Keratinocyte (primary cell): ENCODE results near the gene HMGCR. TPM values are rescaled to one million over a fixed set of nuclear protein-coding genes. Genes with fewer than 3 reads are reported as not detected.

Experiments
- DNase-seq: peaks from one replicate; pipeline ENCODE4 v3.0.0-alpha.2; 2011; ENCODE audit warnings: low read depth, missing footprints, low spot score
- FAIRE-seq: peaks from 2 replicates; lab custom pipeline; 2011; peaks lifted over from hg19 to GRCh38; lab: Jason Lieb, UNC
- H2AFZ ChIP-seq: 2 replicates; pipeline ENCODE4 v1.6.0; 2012; ENCODE audit warnings: low read length, control low read depth, inconsistent platforms; ENCODE audit not compliant: control insufficient read depth
- H3K27ac ChIP-seq: 2 replicates; pipeline ENCODE4 v1.5.1; 2011; ENCODE audit warnings: low read length; ENCODE audit not compliant: control insufficient read depth, insufficient read depth
- H3K27me3 ChIP-seq: 3 replicates; pipeline ENCODE4 v1.6.0; 2011; ENCODE audit warnings: low read length; ENCODE audit not compliant: control insufficient read depth, insufficient read depth; ENCODE audit errors: extremely low read depth
- H3K36me3 ChIP-seq, 2 experiments: 2 replicates in 1 of 2; 3 replicates in 1 of 2; pipeline ENCODE4 v1.5.1; 2011; ENCODE audit warnings: low read length in 2 of 2, mild to moderate bottlenecking in 1 of 2; ENCODE audit not compliant: control insufficient read depth in 2 of 2, insufficient read depth in 2 of 2; ENCODE audit errors: extremely low read depth in 1 of 2
- H3K4me1 ChIP-seq: 3 replicates; pipeline ENCODE4 v1.5.1; 2011; ENCODE audit warnings: low read length; ENCODE audit not compliant: control insufficient read depth, insufficient read depth; ENCODE audit errors: extremely low read depth
- H3K4me2 ChIP-seq: 3 replicates; pipeline ENCODE4 v1.6.0; 2011; ENCODE audit warnings: low read depth, low read length; ENCODE audit not compliant: control insufficient read depth, insufficient read depth; ENCODE audit errors: extremely low read depth
- H3K4me3 ChIP-seq, 3 experiments: fragments of 200-600 bp in 1 of 3; sonication (generic) in 1 of 3; 2 replicates in 2 of 3; 3 replicates in 1 of 3; pipeline ENCODE4 v1.5.1; 2011 to 2016; ENCODE audit warnings: low read length in 3 of 3, mild to moderate bottlenecking in 3 of 3, control low read depth in 2 of 3, inconsistent platforms in 1 of 3, low read depth in 1 of 3, mixed read lengths in 1 of 3, mixed run types in 1 of 3, moderate library complexity in 1 of 3; ENCODE audit not compliant: control insufficient read depth in 2 of 3, insufficient read depth in 2 of 3; ENCODE audit errors: extremely low read depth in 1 of 3
- H3K79me2 ChIP-seq: 2 replicates; pipeline ENCODE4 v1.6.0; 2012; ENCODE audit warnings: low read length; ENCODE audit not compliant: control insufficient read depth, insufficient read depth
- H3K9ac ChIP-seq: 3 replicates; pipeline ENCODE4 v1.6.0; 2011; ENCODE audit warnings: low read length; ENCODE audit not compliant: control insufficient read depth, insufficient read depth; ENCODE audit errors: extremely low read depth
- H3K9me1 ChIP-seq: 3 replicates; pipeline ENCODE4 v1.6.0; 2011; ENCODE audit warnings: low read length; ENCODE audit not compliant: control insufficient read depth, insufficient read depth; ENCODE audit errors: extremely low read depth
- H3K9me3 ChIP-seq: 2 replicates; pipeline ENCODE4 v1.5.1; 2012; ENCODE audit warnings: low read depth, low read length; ENCODE audit not compliant: control insufficient read depth
- H4K20me1 ChIP-seq: 3 replicates; pipeline ENCODE4 v1.6.0; 2011; ENCODE audit warnings: low read length; ENCODE audit not compliant: control insufficient read depth, insufficient read depth; ENCODE audit errors: extremely low read depth
- CTCF ChIP-seq, 3 experiments: IDR thresholded peaks in 1 of 3; conservative IDR thresholded peaks in 1 of 3; optimal IDR thresholded peaks in 1 of 3; 2 replicates in 2 of 3; 3 replicates in 1 of 3; pipeline versions ENCODE3 to v1.5.1; 2011; ENCODE audit warnings: low read length in 3 of 3, mild to moderate bottlenecking in 3 of 3, moderate library complexity in 2 of 3, control low read depth in 1 of 3, inconsistent platforms in 1 of 3; ENCODE audit not compliant: insufficient read depth in 2 of 3; ENCODE audit errors: extremely low read depth in 1 of 3
- EZH2 ChIP-seq: IDR thresholded peaks from one replicate; pipeline ENCODE4 v1.6.1; 2012; ENCODE audit warnings: inconsistent platforms, mild to moderate bottlenecking, low read length, moderate library complexity
- dilution Hi-C: fragments of 300-500 bp; cut with MboI; formaldehyde crosslinking; loops from one replicate; pipeline ENCODE4 v1.7.0; 2020; ENCODE audit warnings: low sequenced_read_pairs; ENCODE audit not compliant: extremely low pct_ligation_motif_present
- polyA plus RNA-seq, 5 experiments: library from polyadenylated mRNA; depleted of rRNA in 3 of 5; stranded (reverse) in 3 of 5; stranded (forward) in 1 of 5; unstranded in 1 of 5; fragments of >200 nt; gene quantifications; 1 replicate in 1 of 5; 2 replicates in 3 of 5; 3 replicates in 1 of 5; pipeline versions ENCODE4 v1.2.1 to v1.2.3, GENCODE V29; 2011 to 2012; ENCODE audit warnings: missing spikeins in 2 of 5, low read depth in 1 of 5, low replicate concordance in 1 of 5

The HMGCR gene
- polyA plus RNA-seq, 1 donor (not counting 4 experiments of a cell fraction or from before 2014, with no cell fraction given), result 181 TPM

- H3K4me1 ChIP-seq, result no peaks in the 10 kb centered on the region
- H4K20me1 ChIP-seq, result no peaks in the 10 kb centered on the region
- H3K9me3 ChIP-seq, result no peaks in the 10 kb centered on the region
- FAIRE-seq (no peak), DNase-seq (no peak)
- no peak overlapping the region for H3K4me2 ChIP-seq
- no peaks in the 10 kb centered on the region for H3K9me1 ChIP-seq
- no peak overlapping the region for H2AFZ ChIP-seq
- no peaks in the 10 kb centered on the region for H3K79me2 ChIP-seq
- peaks cover 31 to 35% of the 10 kb centered on the region in 2 experiments for H3K36me3 ChIP-seq
- H3K4me3 ChIP-seq, result no peak overlapping the region
- no peaks in the 10 kb centered on the region for H3K27me3 ChIP-seq
- TF ChIP-seq CTCF (optimal IDR thresholded peaks at IDR 0.05 in 1 of 3, IDR thresholded peaks at IDR 0.05 in 1 of 3, conservative IDR thresholded peaks at IDR 0.05 in 1 of 3; ENCODE audit: extremely low read depth in 1 of 3, insufficient read depth in 2 of 3, low read length in 3 of 3), result no peak
- no peak for TF ChIP-seq EZH2
- no peak overlapping the region for H3K9ac ChIP-seq
- dilution Hi-C loops, result no loop called here
- H3K27ac ChIP-seq, result no peak overlapping the region
Observed at GRCh38 chr5:75361310-75361709, 24.3 kb downstream of the HMGCR start.

GRCh38 chr5:75362474-75362975 lies 25.5 kb downstream of the HMGCR start:
- H3K4me2 ChIP-seq, result no peak overlapping the region
- no peak overlapping the region for H3K27ac ChIP-seq
- no peaks in the 10 kb centered on the region for H3K27me3 ChIP-seq
- no peaks in the 10 kb centered on the region for H3K79me2 ChIP-seq
- TF ChIP-seq CTCF (optimal IDR thresholded peaks at IDR 0.05 in 1 of 3, IDR thresholded peaks at IDR 0.05 in 1 of 3, conservative IDR thresholded peaks at IDR 0.05 in 1 of 3; ENCODE audit: extremely low read depth in 1 of 3, insufficient read depth in 2 of 3, low read length in 3 of 3) (no peak), EZH2 (no peak)
- no peaks in the 10 kb centered on the region for H3K4me1 ChIP-seq
- H3K9me1 ChIP-seq, result no peaks in the 10 kb centered on the region
- no peak for DNase-seq
- H3K9me3 ChIP-seq, result no peaks in the 10 kb centered on the region
- dilution Hi-C loops, result no loop called here
- H2AFZ ChIP-seq, result no peak overlapping the region
- H4K20me1 ChIP-seq, result no peaks in the 10 kb centered on the region
- FAIRE-seq, result peak; percentile 9
- no peak overlapping the region for H3K4me3 ChIP-seq
- no peak overlapping the region for H3K9ac ChIP-seq
- H3K36me3 ChIP-seq, result peaks cover 23 to 24% of the 10 kb centered on the region in 2 experiments
